OCI-LY3 (cell line): ENCODE measurements around the gene DDIT3.

Experiments used
- H2AFZ ChIP-seq: fragments of 200-600, 300-600 bp; shearing (Covaris generic); 2 replicates; pipeline ENCODE4 v1.6.0; 2014; ENCODE audit warnings: antibody characterized with exemption, low read depth, low read length
- H3K27ac ChIP-seq: fragments of 200-600, 300-600 bp; sonication (generic); 2 replicates; pipeline ENCODE4 v1.5.1; 2014; ENCODE audit warnings: mild to moderate bottlenecking, low read length, moderate library complexity, mixed read lengths
- H3K27me3 ChIP-seq: fragments of 200-600, 300-600 bp; sonication (generic); 2 replicates; pipeline ENCODE4 v1.6.1; 2014; ENCODE audit warnings: low read depth, low read length, mixed read lengths
- H3K36me3 ChIP-seq: fragments of 200-600, 300-600 bp; sonication (generic); replicated peaks from 2 replicates; pipeline ENCODE3; 2014; ENCODE audit warnings: low read depth, low read length, mixed read lengths
- H3K4me1 ChIP-seq: fragments of 300-600, 200-600 bp; sonication (generic); 2 replicates; pipeline ENCODE4 v1.6.1; 2014; ENCODE audit warnings: low read length, mixed read lengths
- H3K4me2 ChIP-seq: fragments of 200-600, 300-600 bp; sonication (generic); 2 replicates; pipeline ENCODE4 v1.6.1; 2014; ENCODE audit warnings: low read length, mixed read lengths
- H3K4me3 ChIP-seq: fragments of 300-600, 200-600 bp; sonication (generic); 2 replicates; pipeline ENCODE4 v1.5.1; 2014; ENCODE audit warnings: antibody characterized with exemption, mild to moderate bottlenecking, low read length, moderate library complexity
- H3K79me2 ChIP-seq: fragments of 300-600, 200-600 bp; shearing (Covaris generic); 2 replicates; pipeline ENCODE4 v1.6.1; 2014; ENCODE audit warnings: mild to moderate bottlenecking, low read length, mixed read lengths
- H3K9ac ChIP-seq: fragments of 300-600, 200-600 bp; shearing (Covaris generic); 2 replicates; pipeline ENCODE4 v1.6.0; 2014; ENCODE audit warnings: mild to moderate bottlenecking, low read length, moderate library complexity
- H3K9me3 ChIP-seq: fragments of 200-600, 300-600 bp; shearing (Covaris generic); 2 replicates; pipeline ENCODE4 v1.6.1; 2014; ENCODE audit warnings: low read length, mixed read lengths; ENCODE audit not compliant: insufficient read depth
- H4K20me1 ChIP-seq: fragments of 200-600, 300-600 bp; sonication (generic); 2 replicates; pipeline ENCODE4 v1.6.1; 2016; ENCODE audit warnings: low read length, mixed read lengths; ENCODE audit not compliant: insufficient read depth
- CTCF ChIP-seq: fragments of 200-600, 300-600 bp; sonication (generic); IDR thresholded peaks from 2 replicates; pipeline ENCODE4 v1.5.1; 2014; ENCODE audit warnings: antibody characterized with exemption, low read length, low read depth
- EZH2phosphoT487 ChIP-seq: fragments of 200-600 bp; shearing (Covaris generic); IDR thresholded peaks from 2 replicates; pipeline ENCODE4 v1.6.1; 2018; ENCODE audit warnings: antibody characterized with exemption, mixed run types, low read depth

The DDIT3 gene

DNA sequence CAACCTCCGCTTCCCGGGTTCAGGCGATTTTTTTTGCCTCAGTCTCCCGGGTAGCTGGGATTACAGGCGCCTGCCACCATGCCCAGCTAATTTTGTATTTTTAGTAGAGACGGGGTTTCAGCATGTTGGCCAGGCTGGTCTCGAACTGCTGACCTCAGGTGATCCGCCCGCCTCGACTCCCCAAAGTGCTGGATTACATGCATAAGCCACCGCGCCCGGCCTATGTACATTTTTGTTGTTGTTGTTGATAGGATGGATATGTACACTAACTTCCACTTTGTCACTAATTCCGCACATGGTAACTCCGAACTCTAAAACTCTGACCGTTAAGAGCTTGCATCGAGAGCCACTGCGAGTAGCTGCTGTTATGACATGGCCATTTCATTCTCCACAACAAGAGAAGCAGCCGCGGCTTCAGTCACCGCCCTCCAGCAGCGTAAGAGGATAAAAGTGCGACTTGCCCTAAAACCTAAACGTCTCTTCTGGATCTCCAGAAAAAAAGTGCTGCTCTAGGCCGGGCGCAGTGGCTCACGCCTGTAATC is 33.2 kb downstream of the DDIT3 start:
- peak overlapping the region; percentile 97 for H3K4me3 ChIP-seq
- H3K36me3 ChIP-seq: peaks cover 24% of the 10 kb centered on the region
- TF ChIP-seq EZH2phosphoT487 (no peak), CTCF (no peak)
- no peak overlapping the region for H3K9ac ChIP-seq
- no peaks in the 10 kb centered on the region for H3K9me3 ChIP-seq
- no peaks in the 10 kb centered on the region for H3K27me3 ChIP-seq
- peaks cover 26% of the 10 kb centered on the region for H3K79me2 ChIP-seq
- H3K4me1 ChIP-seq: peaks cover 12% of the 10 kb centered on the region
- no peaks in the 10 kb centered on the region for H4K20me1 ChIP-seq
- no peak overlapping the region for H3K27ac ChIP-seq
- H3K4me2 ChIP-seq: peak overlapping the region; percentile 83
- H2AFZ ChIP-seq: peak overlapping the region; percentile 41; the same call in 1 of the 2 replicates

GRCh38 chr12:57485695-57486094 is 34.6 kb downstream of the DDIT3 start:
- TF ChIP-seq CTCF (no peak), EZH2phosphoT487 (no peak)
- Histone ChIP-seq H3K4me1 (peaks cover 12% of the 10 kb centered on the region), H3K4me3 (no peak overlapping the region), H3K4me2 (no peak overlapping the region), H3K79me2 (peaks cover 26% of the 10 kb centered on the region), H4K20me1 (no peaks in the 10 kb centered on the region), H3K27ac (no peak overlapping the region), H3K9ac (no peak overlapping the region), H3K9me3 (no peaks in the 10 kb centered on the region), H3K27me3 (no peaks in the 10 kb centered on the region), H3K36me3 (peaks cover 15% of the 10 kb centered on the region), H2AFZ (no peak overlapping the region)

- H3K4me2 ChIP-seq: no peak overlapping the region
- no peak overlapping the region for H3K27ac ChIP-seq
- no peaks in the 10 kb centered on the region for H3K36me3 ChIP-seq
- peaks cover 7% of the 10 kb centered on the region for H3K79me2 ChIP-seq
- no peaks in the 10 kb centered on the region for H3K9me3 ChIP-seq
- H2AFZ ChIP-seq: no peak overlapping the region
- H3K9ac ChIP-seq: no peak overlapping the region
- H3K27me3 ChIP-seq: no peaks in the 10 kb centered on the region
- H3K4me1 ChIP-seq: peaks cover 16% of the 10 kb centered on the region
- no peaks in the 10 kb centered on the region for H4K20me1 ChIP-seq
- TF ChIP-seq CTCF (no peak), EZH2phosphoT487 (no peak)
- no peak overlapping the region for H3K4me3 ChIP-seq
These were observed 36.8 kb downstream of the DDIT3 start for GRCh38 chr12:57483466-57483865.

GRCh38 chr12:57481671-57482070 is 38.6 kb downstream of the DDIT3 start:
- H2AFZ ChIP-seq: no peak overlapping the region
- H3K4me1 ChIP-seq: peaks cover 30% of the 10 kb centered on the region
- no peaks in the 10 kb centered on the region for H3K36me3 ChIP-seq
- no peak overlapping the region for H3K4me3 ChIP-seq
- H3K79me2 ChIP-seq: no peaks in the 10 kb centered on the region
- H4K20me1 ChIP-seq: no peaks in the 10 kb centered on the region
- H3K27ac ChIP-seq: no peak overlapping the region
- no peaks in the 10 kb centered on the region for H3K27me3 ChIP-seq
- H3K4me2 ChIP-seq: no peak overlapping the region
- H3K9me3 ChIP-seq: no peaks in the 10 kb centered on the region
- no peak overlapping the region for H3K9ac ChIP-seq
- no peak for TF ChIP-seq EZH2phosphoT487
- TF ChIP-seq CTCF: no peak
